ENCODE measurements around the gene LCA5L. TPM values are rescaled to one million over a fixed set of nuclear protein-coding genes. Genes with fewer than 3 reads are reported as not detected.

LCA5L gene
- total RNA-seq, 1 experiment from 2014 or later = 2.8 TPM

DNA sequence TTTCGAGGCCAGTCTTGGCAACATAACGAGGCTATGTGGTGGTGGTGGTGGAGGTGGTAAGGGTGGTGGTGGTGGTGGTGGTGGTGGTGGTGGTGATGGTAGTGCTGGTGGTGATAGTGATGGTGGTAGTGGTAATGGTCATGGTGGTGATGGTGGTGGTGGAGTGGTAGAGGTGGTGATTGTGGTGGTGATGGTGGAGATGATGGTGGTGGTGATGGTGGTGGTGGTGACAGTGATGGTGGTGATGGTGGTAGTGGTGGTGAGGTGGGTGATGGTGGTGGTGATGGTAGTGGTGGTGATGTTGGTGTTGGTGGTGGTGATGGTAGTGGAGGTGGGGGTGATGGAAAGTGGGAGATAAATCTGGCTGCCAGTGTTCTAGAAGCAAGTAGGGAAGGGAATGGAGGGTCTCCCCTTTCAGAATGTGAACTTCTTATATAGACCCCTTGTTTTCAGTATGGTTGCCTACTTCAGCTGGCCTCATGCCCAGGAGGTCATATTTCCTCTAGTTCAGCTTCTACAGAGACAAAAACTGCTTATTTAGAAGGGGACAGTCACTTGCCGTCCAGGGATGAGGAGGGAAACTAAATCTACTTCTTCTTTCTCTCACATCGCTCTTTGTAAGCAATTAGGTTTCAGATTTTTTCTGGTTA is 33.7 kb upstream of the LCA5L start:
- no peaks in the 10 kb centered on the region for H3K27me3 Mint-ChIP-seq (ENCODE audit: insufficient read depth, unreplicated experiment)
- intact Hi-C loops (cut with micrococcal nuclease) = no loop called here
- H3K27ac Mint-ChIP-seq (ENCODE audit: low read depth, unreplicated experiment) = no peak overlapping the region
- no peak for DNase-seq (ENCODE audit: unreplicated experiment)
- TF ChIP-seq, protein P1, sequence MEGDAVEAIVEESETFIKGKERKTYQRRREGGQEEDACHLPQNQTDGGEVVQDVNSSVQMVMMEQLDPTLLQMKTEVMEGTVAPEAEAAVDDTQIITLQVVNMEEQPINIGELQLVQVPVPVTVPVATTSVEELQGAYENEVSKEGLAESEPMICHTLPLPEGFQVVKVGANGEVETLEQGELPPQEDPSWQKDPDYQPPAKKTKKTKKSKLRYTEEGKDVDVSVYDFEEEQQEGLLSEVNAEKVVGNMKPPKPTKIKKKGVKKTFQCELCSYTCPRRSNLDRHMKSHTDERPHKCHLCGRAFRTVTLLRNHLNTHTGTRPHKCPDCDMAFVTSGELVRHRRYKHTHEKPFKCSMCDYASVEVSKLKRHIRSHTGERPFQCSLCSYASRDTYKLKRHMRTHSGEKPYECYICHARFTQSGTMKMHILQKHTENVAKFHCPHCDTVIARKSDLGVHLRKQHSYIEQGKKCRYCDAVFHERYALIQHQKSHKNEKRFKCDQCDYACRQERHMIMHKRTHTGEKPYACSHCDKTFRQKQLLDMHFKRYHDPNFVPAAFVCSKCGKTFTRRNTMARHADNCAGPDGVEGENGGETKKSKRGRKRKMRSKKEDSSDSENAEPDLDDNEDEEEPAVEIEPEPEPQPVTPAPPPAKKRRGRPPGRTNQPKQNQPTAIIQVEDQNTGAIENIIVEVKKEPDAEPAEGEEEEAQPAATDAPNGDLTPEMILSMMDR (IDR thresholded peaks at IDR 0.05; ENCODE audit: unreplicated experiment) = no peak
- POLR2A ChIA-PET = no interaction called here
- H3K9me3 Mint-ChIP-seq (ENCODE audit: unreplicated experiment) = no peaks in the 10 kb centered on the region
- no peaks in the 10 kb centered on the region for H3K36me3 Mint-ChIP-seq (ENCODE audit: insufficient read depth, unreplicated experiment)
- BruUV-seq (replicated peaks) = no TSS peak
- CTCF ChIA-PET = no interaction called here
- H3K4me1 Mint-ChIP-seq (ENCODE audit: insufficient read depth, unreplicated experiment) = peaks cover 6% of the 10 kb centered on the region
- no peak overlapping the region for H3K4me3 Mint-ChIP-seq (ENCODE audit: unreplicated experiment)

DNA sequence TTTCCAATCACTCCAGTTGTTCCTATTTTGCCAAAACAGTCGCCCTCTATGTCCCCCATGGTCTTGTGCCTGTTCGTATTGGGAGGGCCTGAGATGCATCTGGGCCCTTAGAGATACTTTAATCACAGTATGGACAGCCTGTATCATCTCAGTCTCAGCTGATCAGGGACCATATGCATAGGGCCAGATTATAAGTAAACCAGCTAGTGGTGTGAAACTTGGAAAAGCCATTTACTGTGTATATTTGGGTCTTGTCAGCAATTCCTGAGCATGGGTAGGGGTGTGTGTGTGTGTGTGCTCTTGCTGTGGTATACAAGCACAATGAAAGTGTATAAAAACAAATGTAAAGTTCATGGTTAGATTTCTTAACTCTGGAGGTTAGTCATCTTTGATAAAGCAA is 29.0 kb upstream of the LCA5L start:
- POLR2A ChIA-PET = no interaction called here
- Mint-ChIP-seq H3K27me3 (ENCODE audit: insufficient read depth, unreplicated experiment) (no peaks in the 10 kb centered on the region), H3K27ac (ENCODE audit: low read depth, unreplicated experiment) (no peak overlapping the region), H3K36me3 (ENCODE audit: insufficient read depth, unreplicated experiment) (no peaks in the 10 kb centered on the region), H3K4me1 (ENCODE audit: insufficient read depth, unreplicated experiment) (no peaks in the 10 kb centered on the region), H3K9me3 (ENCODE audit: unreplicated experiment) (no peaks in the 10 kb centered on the region), H3K4me3 (ENCODE audit: unreplicated experiment) (no peak overlapping the region)
- BruUV-seq (replicated peaks) = no TSS peak
- TF ChIP-seq, protein P1 (IDR thresholded peaks at IDR 0.05; ENCODE audit: unreplicated experiment) = no peak
- intact Hi-C loops (cut with micrococcal nuclease) = no loop called here
- no peak for DNase-seq (ENCODE audit: unreplicated experiment)
- CTCF ChIA-PET = interaction anchor here (0.9 kb wide), 1 partner anchor 315 kb away, joined by 3 read pairs; no protein-coding TSS in a partner anchor

DNA sequence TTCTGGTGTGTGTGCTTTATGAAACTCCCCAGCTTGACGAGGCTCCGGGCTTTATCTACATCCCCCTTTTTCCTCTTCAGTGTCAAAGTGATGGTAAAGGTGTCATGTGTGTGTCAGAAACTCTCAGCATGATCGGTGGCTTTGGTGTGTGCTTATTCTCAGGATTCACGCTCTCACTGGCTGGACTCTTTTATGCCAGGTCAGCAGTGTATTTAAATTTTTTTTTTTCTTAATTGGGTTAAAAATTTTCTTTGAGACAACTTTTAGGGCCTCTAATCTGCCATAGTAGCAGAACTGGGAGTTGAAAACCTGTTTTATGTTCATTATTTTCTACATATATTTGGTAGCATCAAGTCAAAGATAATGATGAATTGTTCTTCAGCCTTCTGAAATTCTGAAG is 27.2 kb upstream of the LCA5L start:
- no peak for DNase-seq (ENCODE audit: unreplicated experiment)
- Mint-ChIP-seq H3K27me3 (ENCODE audit: insufficient read depth, unreplicated experiment) (no peaks in the 10 kb centered on the region), H3K9me3 (ENCODE audit: unreplicated experiment) (no peaks in the 10 kb centered on the region), H3K4me1 (ENCODE audit: insufficient read depth, unreplicated experiment) (no peaks in the 10 kb centered on the region), H3K4me3 (ENCODE audit: unreplicated experiment) (no peak overlapping the region), H3K36me3 (ENCODE audit: insufficient read depth, unreplicated experiment) (no peaks in the 10 kb centered on the region), H3K27ac (ENCODE audit: low read depth, unreplicated experiment) (no peak overlapping the region)
- TF ChIP-seq, protein P1 (IDR thresholded peaks at IDR 0.05; ENCODE audit: unreplicated experiment) = no peak
- POLR2A ChIA-PET = no interaction called here
- intact Hi-C loops (cut with micrococcal nuclease) = no loop called here
- CTCF ChIA-PET = interaction anchor here (1.0 kb wide), 1 partner anchor 30 kb away, joined by 3 read pairs; no protein-coding TSS in a partner anchor
- BruUV-seq (replicated peaks) = no TSS peak

DNA sequence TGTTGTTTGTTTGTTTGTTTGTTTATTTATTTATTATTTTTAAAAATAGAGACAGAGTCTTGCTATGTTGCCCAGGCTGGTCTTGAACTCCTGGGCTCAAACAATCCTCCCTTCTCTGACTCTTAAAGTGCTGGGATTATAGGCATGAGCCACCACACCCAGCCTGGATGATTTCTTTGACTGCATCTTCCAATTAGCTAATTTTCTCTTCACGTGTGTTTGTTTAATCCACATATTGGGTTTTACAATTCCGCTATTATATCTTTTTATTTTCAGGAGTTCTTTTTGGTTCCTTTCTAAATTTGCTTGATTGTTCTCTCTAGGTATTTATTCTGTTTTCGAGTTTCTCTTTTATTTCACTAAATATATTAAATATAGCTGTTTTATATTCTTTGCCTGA is 26.0 kb upstream of the LCA5L start:
- ChIA-PET POLR2A (interaction anchor here (0.6 to 1.0 kb wide), 2 partner anchors 22 to 195 kb away, joined by 3 to 4 read pairs; no protein-coding TSS in a partner anchor), CTCF (interaction anchor here (0.6 kb wide), 2 partner anchors 338 to 1558 kb away, joined by 3 to 4 read pairs; no protein-coding TSS in a partner anchor)
- no peak overlapping the region for H3K27ac Mint-ChIP-seq (ENCODE audit: low read depth, unreplicated experiment)
- no peaks in the 10 kb centered on the region for H3K4me1 Mint-ChIP-seq (ENCODE audit: insufficient read depth, unreplicated experiment)
- no peaks in the 10 kb centered on the region for H3K27me3 Mint-ChIP-seq (ENCODE audit: insufficient read depth, unreplicated experiment)
- BruUV-seq (replicated peaks) = no TSS peak
- TF ChIP-seq, protein P1 (IDR thresholded peaks at IDR 0.05; ENCODE audit: unreplicated experiment) = no peak
- no peak for DNase-seq (ENCODE audit: unreplicated experiment)
- intact Hi-C loops (cut with micrococcal nuclease) = no loop called here
- H3K9me3 Mint-ChIP-seq (ENCODE audit: unreplicated experiment) = no peaks in the 10 kb centered on the region
- H3K36me3 Mint-ChIP-seq (ENCODE audit: insufficient read depth, unreplicated experiment) = no peaks in the 10 kb centered on the region
- no peak overlapping the region for H3K4me3 Mint-ChIP-seq (ENCODE audit: unreplicated experiment)
